Esophagus muscularis mucosa (tissue), 4 donors: ENCODE data around the gene PARD6G. TPM values are rescaled to one million over a fixed set of nuclear protein-coding genes. Genes with fewer than 3 reads are reported as not detected.

Experiments used
- DNase-seq: peaks from one replicate; pipeline ENCODE4 v3.0.0-alpha.2; 2017; ENCODE audit errors: extremely low spot score
- H3K27ac ChIP-seq, 4 donors: fragments of 200-600 bp; sonication (generic); replicated peaks in 1 of 4; 1 replicate in 3 of 4; 2 replicates in 1 of 4; pipeline ENCODE4 v1.5.1; 2016 to 2019; ENCODE audit warnings: mild to moderate bottlenecking in 1 of 4
- H3K27me3 ChIP-seq, 4 donors: fragments of 200-600 bp; sonication (generic); one replicate each; pipeline versions ENCODE4 v1.5.1 to v1.6.0; 2016 to 2019
- H3K36me3 ChIP-seq, 4 donors: fragments of 200-600 bp; sonication (generic); one replicate each; pipeline ENCODE4 v1.5.1; 2016 to 2019
- H3K4me1 ChIP-seq, 4 donors: fragments of 200-600 bp; sonication (generic); one replicate each; pipeline ENCODE4 v1.5.1; 2016 to 2019
- H3K4me3 ChIP-seq, 4 donors: fragments of 200-600 bp; sonication (generic); 1 replicate in 2 of 4; 2 replicates in 2 of 4; pipeline ENCODE4 v1.5.1; 2016 to 2019; ENCODE audit warnings: mild to moderate bottlenecking in 4 of 4, moderate library complexity in 1 of 4
- H3K9me3 ChIP-seq, 4 donors: fragments of 200-600 bp; sonication (generic); 1 replicate in 3 of 4; 2 replicates in 1 of 4; pipeline ENCODE4 v1.5.1; 2016 to 2019
- EP300 ChIP-seq: sonication (generic); formaldehyde crosslinking; IDR thresholded peaks from one replicate; pipeline ENCODE4 v1.6.1; 2017; ENCODE audit warnings: antibody characterized with exemption
- POLR2A ChIP-seq: fragments of 450-650 bp; IDR thresholded peaks from one replicate; pipeline ENCODE4 v1.6.1; 2017; ENCODE audit warnings: antibody characterized with exemption, moderate library complexity, mild to moderate bottlenecking, low read depth
- POLR2AphosphoS5 ChIP-seq, 2 donors: sonication (generic); formaldehyde crosslinking; IDR thresholded peaks; one replicate each; pipeline ENCODE4 v1.6.1; 2017; ENCODE audit warnings: antibody characterized with exemption in 2 of 2
- WGBS: methylation state at CpG from one replicate; pipeline ENCODE4 v1.1.5; 2018; 5-methylcytosine and 5-hydroxymethylcytosine counted together
- intact Hi-C: fragments of 100-400 bp; cut with DNase I; formaldehyde crosslinking; loops from one replicate; pipeline ENCODE4 v1.15.1; 2023
- total RNA-seq, 4 donors: library from RNA; depleted of rRNA; stranded (reverse); fragments of >200 nt; gene quantifications; one replicate each; pipeline versions ENCODE4 v1.1.0 to v1.2.1, GENCODE V29; 2016
- TF ChIP-seq, protein P1 (sequence below), 3 experiments: fragments of 200-600 bp in 2 of 3; fragments of 450-650 bp in 1 of 3; sonication (generic) in 2 of 3; IDR thresholded peaks; one replicate each; pipeline ENCODE4 v1.5.1; 2017 to 2019; ENCODE audit warnings: antibody characterized with exemption in 3 of 3, mild to moderate bottlenecking in 2 of 3, moderate library complexity in 1 of 3

PARD6G gene
- total RNA-seq, 4 donors from 2014 or later: 5.4 to 11.3 (median 10.4) TPM

DNA sequence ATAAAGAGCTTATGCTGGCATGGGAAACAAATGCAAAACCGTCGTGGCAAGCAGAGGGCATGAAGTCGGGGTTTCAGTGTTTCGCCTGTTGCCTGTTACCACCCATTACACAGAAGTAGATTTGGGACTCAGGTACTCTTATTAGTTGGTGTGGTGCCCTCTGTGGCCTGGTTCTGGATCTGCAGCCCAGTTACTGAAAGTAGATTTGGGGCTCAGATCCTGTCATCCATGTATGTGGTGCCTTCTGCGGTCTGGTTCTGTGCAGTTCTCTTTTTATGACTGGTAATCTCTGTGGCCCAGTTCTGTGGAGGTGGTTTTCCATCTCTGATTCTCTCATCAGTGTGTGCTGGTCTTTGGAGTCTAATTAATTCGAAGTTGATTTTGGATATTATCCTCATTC, 93.0 kb downstream of the PARD6G start:
- intact Hi-C loops: no loop called here
- 75% methylated on average over 6 of the region's 6 CpGs for WGBS
- Histone ChIP-seq H3K4me3 (no peak overlapping the region), H3K27me3 (no peaks in the 10 kb centered on the region), H3K4me1 (peaks cover 0 to 5% (median under 1%) of the 10 kb centered on the region in 4 donors), H3K9me3 (no peaks in the 10 kb centered on the region), H3K27ac (no peak overlapping the region), H3K36me3 (no peaks in the 10 kb centered on the region)
- no peak for DNase-seq
- no peak for TF ChIP-seq POLR2A
- TF ChIP-seq, protein P1, sequence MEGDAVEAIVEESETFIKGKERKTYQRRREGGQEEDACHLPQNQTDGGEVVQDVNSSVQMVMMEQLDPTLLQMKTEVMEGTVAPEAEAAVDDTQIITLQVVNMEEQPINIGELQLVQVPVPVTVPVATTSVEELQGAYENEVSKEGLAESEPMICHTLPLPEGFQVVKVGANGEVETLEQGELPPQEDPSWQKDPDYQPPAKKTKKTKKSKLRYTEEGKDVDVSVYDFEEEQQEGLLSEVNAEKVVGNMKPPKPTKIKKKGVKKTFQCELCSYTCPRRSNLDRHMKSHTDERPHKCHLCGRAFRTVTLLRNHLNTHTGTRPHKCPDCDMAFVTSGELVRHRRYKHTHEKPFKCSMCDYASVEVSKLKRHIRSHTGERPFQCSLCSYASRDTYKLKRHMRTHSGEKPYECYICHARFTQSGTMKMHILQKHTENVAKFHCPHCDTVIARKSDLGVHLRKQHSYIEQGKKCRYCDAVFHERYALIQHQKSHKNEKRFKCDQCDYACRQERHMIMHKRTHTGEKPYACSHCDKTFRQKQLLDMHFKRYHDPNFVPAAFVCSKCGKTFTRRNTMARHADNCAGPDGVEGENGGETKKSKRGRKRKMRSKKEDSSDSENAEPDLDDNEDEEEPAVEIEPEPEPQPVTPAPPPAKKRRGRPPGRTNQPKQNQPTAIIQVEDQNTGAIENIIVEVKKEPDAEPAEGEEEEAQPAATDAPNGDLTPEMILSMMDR (IDR thresholded peaks at IDR 0.05): peak in 2 of 3 experiments; percentile 19 to 42
- TF ChIP-seq EP300: no peak

DNA sequence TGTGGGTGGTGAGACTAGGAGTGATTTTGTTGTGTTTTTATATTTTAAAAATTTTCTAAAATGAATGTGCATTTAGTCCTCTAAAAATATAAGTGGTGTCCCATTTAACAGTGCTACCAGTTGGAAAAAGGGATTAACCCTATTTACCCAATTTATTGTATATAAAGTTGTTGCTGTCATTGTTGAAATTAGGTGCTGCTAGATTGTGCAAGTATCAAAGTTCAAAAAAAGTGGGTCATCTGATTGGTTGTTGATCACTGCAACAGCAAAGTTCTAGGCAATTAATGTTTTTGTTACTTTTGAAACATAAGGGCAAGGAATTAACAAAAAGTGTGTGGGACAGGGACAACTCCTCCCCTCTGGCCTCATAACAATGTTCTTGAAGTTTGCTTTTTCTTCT, 97.6 kb downstream of the PARD6G start:
- H3K36me3 ChIP-seq: no peaks in the 10 kb centered on the region
- no peaks in the 10 kb centered on the region for H3K27me3 ChIP-seq
- H3K4me1 ChIP-seq: peaks cover 0 to 22% (median 12%) of the 10 kb centered on the region in 4 donors
- no peak for TF ChIP-seq POLR2A
- TF ChIP-seq, protein P1 (IDR thresholded peaks at IDR 0.05): no peak
- TF ChIP-seq POLR2AphosphoS5 (IDR thresholded peaks at IDR 0.05): no peak
- TF ChIP-seq EP300: no peak
- H3K4me3 ChIP-seq: no peak overlapping the region
- no peaks in the 10 kb centered on the region for H3K9me3 ChIP-seq
- no peak for DNase-seq
- H3K27ac ChIP-seq: no peak overlapping the region
- intact Hi-C loops: loop anchor here (5.0 kb wide), 1 partner anchor 37 kb away; no protein-coding TSS in a partner anchor

DNA sequence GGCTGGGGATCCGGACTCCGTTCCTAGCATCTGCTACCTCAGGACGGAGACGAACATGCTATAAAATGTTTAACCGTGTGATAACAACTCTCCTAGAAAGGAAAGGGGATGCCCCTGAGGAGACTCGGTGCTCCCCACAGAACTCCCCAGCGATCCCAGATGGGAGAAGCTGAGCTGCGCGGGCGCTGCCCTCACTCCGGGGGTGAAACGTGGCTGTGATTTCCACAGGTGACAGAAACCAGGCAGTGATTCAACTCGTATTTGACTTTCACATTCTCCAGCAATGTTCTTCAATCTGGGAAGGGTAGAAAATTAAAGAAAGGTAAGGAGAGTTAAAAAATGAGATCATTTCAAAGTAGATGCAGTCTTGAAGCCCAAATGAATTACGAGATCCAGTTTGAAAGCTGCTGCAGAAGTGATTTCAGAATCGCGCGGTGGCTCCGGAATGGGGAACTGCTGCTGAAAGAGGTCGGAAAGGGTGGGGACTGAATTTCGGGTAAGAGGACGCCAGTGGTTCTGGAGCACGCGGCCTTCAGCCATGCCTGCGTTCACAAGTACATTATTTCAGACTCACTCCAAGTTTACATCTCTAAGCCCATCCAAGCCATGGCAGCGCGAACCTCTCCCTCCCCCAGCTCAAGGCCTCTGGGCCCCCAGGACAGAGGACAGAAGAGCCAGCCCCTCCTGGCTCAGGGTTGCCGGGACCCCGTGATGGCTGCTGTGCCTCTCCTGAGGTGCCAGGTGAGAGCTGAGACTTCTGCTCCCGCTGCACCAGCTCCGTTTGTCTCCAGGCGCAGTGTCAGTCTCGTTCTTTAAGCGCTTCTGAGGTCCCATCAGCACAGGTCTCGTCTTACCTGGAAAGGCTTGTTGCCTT, 98.8 kb downstream of the PARD6G start:
- peaks cover 0 to 22% (median 12%) of the 10 kb centered on the region in 4 donors for H3K4me1 ChIP-seq
- intact Hi-C loops: loop anchor here (5.0 kb wide), 1 partner anchor 36 kb away; no protein-coding TSS in a partner anchor
- no peaks in the 10 kb centered on the region for H3K9me3 ChIP-seq
- H3K27ac ChIP-seq: peak overlapping the region in 3 of 4 donors; percentile 8 to 74 (median 64)
- no peaks in the 10 kb centered on the region for H3K36me3 ChIP-seq
- DNase-seq: no peak
- TF ChIP-seq POLR2A (no peak), EP300 (no peak), POLR2AphosphoS5 (IDR thresholded peaks at IDR 0.05) (no peak)
- TF ChIP-seq, protein P1 (IDR thresholded peaks at IDR 0.05): no peak
- H3K27me3 ChIP-seq: no peaks in the 10 kb centered on the region
- WGBS: 49% methylated on average over 30 of the region's 34 CpGs
- H3K4me3 ChIP-seq: peak overlapping the region; percentile 60 to 63 (median 60)

DNA sequence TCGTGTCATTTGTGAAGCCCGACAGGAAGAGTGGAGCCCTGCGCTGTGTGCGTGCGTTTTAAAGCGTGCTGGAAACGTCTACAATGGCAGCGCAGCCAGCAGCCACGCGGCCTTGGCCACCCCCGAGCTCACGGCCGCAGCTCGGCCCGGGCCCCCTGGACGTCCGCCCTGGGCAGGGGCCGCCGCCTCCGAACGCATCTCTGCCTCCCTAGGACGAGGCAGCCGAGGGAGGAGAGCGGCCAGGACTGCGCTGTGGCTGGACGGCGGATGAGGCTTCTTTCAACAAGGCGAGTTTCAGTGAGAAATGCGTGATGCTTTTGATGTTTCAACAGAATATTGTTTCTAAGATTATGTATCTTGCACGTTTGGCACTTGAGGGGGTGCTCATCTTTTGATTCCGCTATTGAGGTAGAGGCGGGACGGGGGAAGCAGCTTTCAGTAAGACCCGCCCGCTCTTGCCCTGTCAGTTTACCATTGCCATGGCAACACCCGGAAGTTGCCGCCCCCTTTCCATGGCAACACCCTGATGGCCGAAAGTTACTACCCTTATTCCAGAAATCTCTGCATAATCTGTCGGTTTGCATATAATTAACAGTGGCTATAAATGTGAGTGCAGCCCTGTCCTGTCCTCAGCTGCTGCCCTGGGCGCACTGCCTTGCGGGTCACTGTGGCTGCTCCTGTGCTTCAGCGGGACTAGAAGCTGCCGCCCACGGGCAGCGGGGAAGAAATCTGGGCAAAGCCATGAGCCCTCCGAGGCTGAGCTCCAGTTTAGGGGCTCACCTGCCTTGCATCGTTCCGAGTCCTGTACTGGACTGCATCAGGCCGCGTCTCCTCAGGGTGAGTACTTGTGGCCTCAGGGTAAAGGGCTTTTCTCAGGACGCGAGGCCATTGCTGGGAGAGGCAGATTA, 99.6 kb downstream of the PARD6G start:
- H3K36me3 ChIP-seq: no peaks in the 10 kb centered on the region
- peak; percentile 14 to 33 for TF ChIP-seq POLR2AphosphoS5 (IDR thresholded peaks at IDR 0.05)
- TF ChIP-seq, protein P1 (IDR thresholded peaks at IDR 0.05): no peak
- H3K9me3 ChIP-seq: no peaks in the 10 kb centered on the region
- H3K4me3 ChIP-seq: peak overlapping the region; percentile 60 to 63 (median 60)
- H3K4me1 ChIP-seq: peaks cover 0 to 22% (median 12%) of the 10 kb centered on the region in 4 donors
- 50% methylated on average over 28 of the region's 52 CpGs for WGBS
- no peaks in the 10 kb centered on the region for H3K27me3 ChIP-seq
- peak; percentile 94 for DNase-seq
- peak overlapping the region; percentile 18 to 74 (median 50) for H3K27ac ChIP-seq
- intact Hi-C loops: loop anchor here (5.0 kb wide), 1 partner anchor 35 kb away; no protein-coding TSS in a partner anchor
